ENCODE data around the gene CCR6.

- no peak for TF ChIP-seq POLR2A (IDR thresholded peaks at IDR 0.05)
- TF ChIP-seq POLR2AphosphoS5 (IDR thresholded peaks at IDR 0.05): no peak
Measured at GRCh38 chr6:167153521-167153959, 30.6 kb downstream of the CCR6 start.
